HPDE6-E6E7 (cell line): ENCODE data around the gene PRKCB.

Experiments
- DNase-seq: peaks from one replicate; pipeline ENCODE4 v3.0.0; 2011; ENCODE audit warnings: missing footprints; ENCODE audit errors: extremely low spot score

The PRKCB gene

DNA sequence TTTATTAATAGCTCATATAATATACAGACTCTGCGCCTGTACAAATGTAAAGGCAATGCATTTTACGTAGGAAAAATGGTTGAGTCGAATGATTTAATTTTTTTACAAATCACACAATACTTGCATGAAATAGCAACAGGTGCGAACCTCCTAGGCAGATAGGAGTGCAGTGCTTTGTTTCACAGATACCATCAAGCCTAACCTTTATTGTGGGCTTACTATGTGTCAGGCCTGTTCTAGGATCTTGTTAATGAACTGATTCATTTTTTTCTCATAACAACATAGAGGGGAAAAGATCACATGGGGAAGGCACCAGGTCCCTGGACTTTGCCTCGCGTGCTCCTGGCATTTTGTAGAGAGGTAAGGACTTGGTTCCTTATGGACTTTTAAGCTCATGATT, 107.8 kb downstream of the PRKCB start:
- no peak for DNase-seq

- no peak for DNase-seq
Measured at GRCh38 chr16:23944381-23944780, 108.6 kb downstream of the PRKCB start.

- no peak for DNase-seq
Measured at GRCh38 chr16:23945243-23945642, 109.5 kb downstream of the PRKCB start.

- DNase-seq, result no peak
Measured at GRCh38 chr16:23947838-23948237, 112.1 kb downstream of the PRKCB start.

DNA sequence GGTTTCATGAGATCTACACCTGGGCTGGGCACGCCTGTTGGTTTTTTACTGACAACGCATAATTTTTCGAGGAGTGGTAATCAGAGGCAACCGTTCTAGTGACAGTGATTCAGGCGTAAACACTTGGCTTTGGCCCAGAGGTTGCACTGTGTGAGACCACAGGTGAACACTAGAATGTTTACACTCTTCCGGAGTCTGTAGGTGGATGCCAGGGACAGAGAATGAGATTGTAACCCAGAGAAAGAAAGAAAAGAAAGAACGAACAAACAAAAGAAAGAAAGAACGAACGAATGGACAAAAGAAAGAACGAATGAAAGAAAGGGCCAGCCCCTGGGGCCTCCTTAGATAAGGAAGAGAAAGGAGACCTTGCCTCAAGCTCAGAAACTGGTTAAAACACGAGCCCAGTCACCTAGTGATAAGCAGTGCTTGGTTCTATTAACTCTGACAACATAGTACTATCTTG, 113.2 kb downstream of the PRKCB start:
- DNase-seq, result no peak

DNA sequence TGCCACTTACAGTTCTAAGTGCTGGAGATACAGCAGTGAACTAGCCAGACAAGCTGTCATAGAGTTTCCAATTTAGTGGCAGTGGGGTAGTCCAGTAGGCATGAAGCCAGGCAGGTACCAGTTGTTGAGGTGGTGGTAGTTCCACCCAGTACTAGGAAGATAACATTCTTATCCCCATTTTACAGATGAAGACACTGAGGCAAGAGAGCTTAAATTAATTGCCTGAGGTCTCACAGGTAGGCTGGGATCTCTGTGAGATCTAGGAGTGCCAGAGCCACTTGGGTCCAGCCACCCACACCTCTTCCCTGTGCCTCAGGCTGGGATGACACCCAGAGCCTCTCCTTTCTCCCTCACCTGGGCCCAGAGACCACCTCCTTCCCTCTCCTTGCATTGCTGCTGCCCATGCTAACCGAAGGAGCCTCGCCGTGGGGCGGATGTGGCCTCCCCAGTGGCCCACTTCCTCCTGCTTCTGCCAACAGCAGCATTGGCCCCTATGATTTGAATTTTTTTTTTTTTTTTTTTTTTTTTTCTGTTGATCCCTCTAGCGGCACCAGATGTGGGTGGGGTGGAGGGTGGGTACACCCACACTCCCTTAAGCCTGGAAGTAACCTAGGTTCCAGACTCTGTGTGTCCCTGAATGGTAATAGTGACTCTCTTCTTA, 114.0 kb downstream of the PRKCB start:
- no peak for DNase-seq

DNA sequence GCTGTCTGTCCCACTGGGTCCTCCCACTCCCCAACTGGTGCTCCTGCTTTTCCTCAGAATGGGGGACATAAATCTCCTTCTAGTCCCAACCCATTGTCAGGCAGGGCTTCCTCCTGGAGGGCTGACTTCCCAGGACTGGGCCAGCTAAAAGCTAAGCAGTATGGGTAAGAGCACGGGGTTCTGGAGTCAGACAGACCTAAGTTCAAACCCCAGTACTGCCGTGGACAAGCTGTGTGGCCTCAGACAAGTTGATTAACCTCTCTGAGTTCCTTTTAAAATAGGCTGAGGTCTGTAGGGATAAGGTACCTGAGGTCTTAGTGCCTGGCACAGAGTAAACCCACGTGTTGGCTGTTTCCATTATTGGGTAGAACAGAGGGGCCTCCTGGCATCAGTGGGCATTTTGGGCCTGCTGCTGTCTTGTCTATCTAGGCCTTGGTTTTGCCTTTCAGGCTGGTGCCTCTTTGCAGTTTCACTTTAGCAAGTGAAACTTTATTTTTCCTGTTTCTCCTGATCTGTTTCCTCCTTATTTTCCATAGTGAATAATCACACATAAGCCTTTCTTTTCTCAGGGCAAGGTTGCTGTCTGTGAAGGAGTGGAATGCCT, 114.6 kb downstream of the PRKCB start:
- DNase-seq, result no peak

DNA sequence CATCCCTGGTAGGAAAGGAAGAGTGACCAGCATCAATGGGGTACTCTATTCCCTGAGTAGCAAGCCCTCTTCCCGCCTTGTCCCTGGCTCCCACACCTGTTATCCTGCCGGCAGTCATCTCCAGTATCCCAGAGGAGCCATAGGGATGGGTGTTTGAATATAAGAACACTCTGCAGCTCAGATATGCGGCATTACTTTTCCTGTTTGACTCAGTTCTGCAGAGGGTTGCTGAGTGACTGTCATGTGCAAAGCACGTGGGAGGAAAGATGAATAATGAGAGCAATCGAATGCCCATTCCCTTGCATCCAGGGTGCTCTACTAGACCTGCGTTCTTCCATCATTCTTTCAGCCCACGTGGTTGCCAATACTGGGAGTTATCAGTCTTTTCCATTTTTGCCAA, 115.1 kb downstream of the PRKCB start:
- DNase-seq, result no peak

- DNase-seq, result no peak
Measured at GRCh38 chr16:23952128-23952970, 116.6 kb downstream of the PRKCB start.

DNA sequence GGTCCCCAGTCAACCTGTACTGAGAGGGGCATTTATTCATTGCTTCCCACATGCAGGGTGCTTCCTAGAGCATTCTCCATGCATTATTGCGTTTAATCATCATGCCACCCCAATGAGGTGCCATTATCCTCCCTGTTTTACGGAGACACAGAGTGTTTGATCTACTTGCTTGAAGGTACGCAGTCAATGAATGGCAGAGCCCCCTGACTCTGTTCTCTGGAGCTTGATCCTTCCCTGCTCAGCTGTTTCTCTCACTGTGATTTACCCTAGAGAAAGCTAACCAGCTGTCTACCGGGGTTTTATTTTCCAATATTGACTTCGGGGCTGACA, 117.2 kb downstream of the PRKCB start:
- DNase-seq, result no peak

GRCh38 chr16:23953476-23953875, 117.7 kb downstream of the PRKCB start:
- DNase-seq, result no peak

DNA sequence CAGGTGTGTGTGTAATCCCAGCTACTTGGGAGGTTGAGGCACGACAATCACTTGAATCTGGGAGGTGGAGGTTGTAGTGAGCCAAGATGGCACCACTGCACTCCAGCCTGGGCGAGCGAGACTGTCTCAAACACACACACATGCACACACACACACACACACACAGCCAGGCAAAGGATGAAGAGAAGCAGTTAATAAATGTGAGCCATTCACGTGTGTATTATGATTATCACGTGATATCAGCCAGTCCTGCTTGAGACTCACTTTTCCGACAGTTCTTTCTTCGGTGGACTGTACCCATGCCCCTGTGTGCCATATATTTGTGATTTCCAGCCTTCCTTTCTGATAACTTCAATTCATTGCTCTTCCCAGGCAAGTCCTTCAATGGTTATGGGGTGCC, 119.3 kb downstream of the PRKCB start:
- DNase-seq, result no peak

- no peak for DNase-seq
Measured at GRCh38 chr16:23957287-23957686, 121.5 kb downstream of the PRKCB start.

- no peak for DNase-seq
Measured at GRCh38 chr16:23959072-23959751, 123.4 kb downstream of the PRKCB start.

DNA sequence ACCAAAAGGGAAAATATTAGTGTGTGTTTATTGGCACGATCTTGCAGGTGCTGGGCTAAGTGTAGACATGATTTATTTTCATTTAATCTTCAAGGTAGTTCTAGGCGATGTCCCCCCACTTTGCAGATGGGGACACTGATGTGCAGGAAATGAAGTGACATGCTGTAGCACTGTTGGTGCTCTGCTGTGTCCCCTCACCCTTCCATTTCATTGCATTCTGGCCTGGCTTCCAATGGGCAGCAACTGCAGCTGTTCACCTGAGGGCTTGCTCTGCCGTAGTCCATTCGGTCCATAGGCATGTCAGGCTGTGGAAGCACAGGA, 123.9 kb downstream of the PRKCB start:
- no peak for DNase-seq

GRCh38 chr16:23960081-23960885, 124.5 kb downstream of the PRKCB start:
- no peak for DNase-seq

DNA sequence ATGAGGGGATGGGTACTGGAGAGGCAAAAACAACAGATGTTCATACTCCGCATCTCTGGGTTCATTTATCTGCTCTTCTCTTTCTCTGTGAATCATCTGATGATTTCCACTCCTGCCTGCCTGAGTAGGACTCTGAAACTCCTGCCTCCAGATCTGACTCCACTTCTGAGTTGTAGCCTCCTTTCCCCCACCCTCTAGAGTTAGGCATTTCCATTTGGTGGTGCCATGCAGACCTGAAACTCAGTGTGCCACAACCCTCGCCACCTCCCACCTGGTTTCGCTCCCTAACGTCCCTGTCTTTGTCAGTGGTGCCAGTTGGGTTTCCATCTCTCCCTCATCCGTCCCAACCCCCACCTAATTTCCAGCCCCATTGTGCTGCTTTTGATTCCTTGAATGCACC, 126.2 kb downstream of the PRKCB start:
- no peak for DNase-seq

- DNase-seq, result no peak
Measured at GRCh38 chr16:23964136-23964535, 128.4 kb downstream of the PRKCB start.

GRCh38 chr16:23965137-23965733, 129.5 kb downstream of the PRKCB start:
- DNase-seq, result no peak

GRCh38 chr16:23966597-23967394, 131.0 kb downstream of the PRKCB start:
- no peak for DNase-seq
